WI38 (cell line): ENCODE results near the gene NBDY.

Source experiments
- H3K4me3 ChIP-seq: 2 replicates; pipeline ENCODE4 v1.5.1; 2011; ENCODE audit warnings: low read depth, mild to moderate bottlenecking, control low read depth, low read length
- CTCF ChIP-seq: IDR thresholded peaks from 2 replicates; pipeline ENCODE4 v1.5.1; 2012; ENCODE audit warnings: low read depth, mild to moderate bottlenecking, control low read depth, low read length

NBDY gene

GRCh38 chrX:56782352-56782751, 53.3 kb downstream of the NBDY start:
- no peak for TF ChIP-seq CTCF
- H3K4me3 ChIP-seq, result no peak overlapping the region

GRCh38 chrX:56782791-56783449, 53.9 kb downstream of the NBDY start:
- peak overlapping the region; percentile 40 for H3K4me3 ChIP-seq
- no peak for TF ChIP-seq CTCF

GRCh38 chrX:56783450-56783831, 54.4 kb downstream of the NBDY start:
- no peak for TF ChIP-seq CTCF
- H3K4me3 ChIP-seq, result peak overlapping the region; percentile 40

- TF ChIP-seq CTCF, result no peak
- no peak overlapping the region for H3K4me3 ChIP-seq
Observed at GRCh38 chrX:56783996-56784620, 55.1 kb downstream of the NBDY start.

- H3K4me3 ChIP-seq, result no peak overlapping the region
- TF ChIP-seq CTCF, result no peak
Observed at GRCh38 chrX:56784666-56785065, 55.6 kb downstream of the NBDY start.

GRCh38 chrX:56785442-56785841, 56.4 kb downstream of the NBDY start:
- TF ChIP-seq CTCF, result no peak

GRCh38 chrX:56786889-56787733, 58.1 kb downstream of the NBDY start:
- TF ChIP-seq CTCF, result no peak

More at GRCh38 chrX:56785442-56785841, 56.4 kb downstream of the NBDY start:
- H3K4me3 ChIP-seq, result no peak overlapping the region

More at GRCh38 chrX:56786889-56787733, 58.1 kb downstream of the NBDY start:
- no peak overlapping the region for H3K4me3 ChIP-seq
